ENCODE measurements around the gene MAPK6. TPM values are rescaled to one million over a fixed set of nuclear protein-coding genes. Genes with fewer than 3 reads are reported as not detected.

The MAPK6 gene
- total RNA-seq, 1 donor from 2014 or later = 77.8 TPM

DNA sequence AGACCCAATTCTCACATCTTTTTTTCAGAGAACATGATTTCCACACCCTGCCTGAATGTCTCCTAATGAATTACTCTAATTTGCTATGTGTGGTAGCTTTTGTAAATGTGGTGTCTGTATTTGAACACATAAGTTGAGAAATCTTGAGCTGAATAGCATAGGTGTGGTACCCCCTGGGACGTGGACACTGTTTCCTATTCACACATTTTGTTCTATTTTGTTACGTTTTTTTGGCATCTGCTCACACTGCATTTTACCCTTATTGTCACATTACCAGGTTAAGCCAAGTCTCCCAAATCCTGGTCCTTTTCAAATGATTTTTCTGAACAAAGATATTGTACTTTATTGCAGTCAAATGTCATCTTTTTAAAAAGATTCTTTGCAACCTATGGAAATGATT, 6.8 kb upstream of the MAPK6 start:
- Mint-ChIP-seq H3K4me1 (peaks cover 15% of the 10 kb centered on the region), H3K36me3 (ENCODE audit: low read depth) (no peaks in the 10 kb centered on the region), H3K27ac (ENCODE audit: unreplicated experiment) (no peak overlapping the region), H3K27me3 (ENCODE audit: low read depth) (no peaks in the 10 kb centered on the region), H3K4me3 (no peak overlapping the region), H3K9me3 (no peaks in the 10 kb centered on the region)
- TF ChIP-seq, protein P1, sequence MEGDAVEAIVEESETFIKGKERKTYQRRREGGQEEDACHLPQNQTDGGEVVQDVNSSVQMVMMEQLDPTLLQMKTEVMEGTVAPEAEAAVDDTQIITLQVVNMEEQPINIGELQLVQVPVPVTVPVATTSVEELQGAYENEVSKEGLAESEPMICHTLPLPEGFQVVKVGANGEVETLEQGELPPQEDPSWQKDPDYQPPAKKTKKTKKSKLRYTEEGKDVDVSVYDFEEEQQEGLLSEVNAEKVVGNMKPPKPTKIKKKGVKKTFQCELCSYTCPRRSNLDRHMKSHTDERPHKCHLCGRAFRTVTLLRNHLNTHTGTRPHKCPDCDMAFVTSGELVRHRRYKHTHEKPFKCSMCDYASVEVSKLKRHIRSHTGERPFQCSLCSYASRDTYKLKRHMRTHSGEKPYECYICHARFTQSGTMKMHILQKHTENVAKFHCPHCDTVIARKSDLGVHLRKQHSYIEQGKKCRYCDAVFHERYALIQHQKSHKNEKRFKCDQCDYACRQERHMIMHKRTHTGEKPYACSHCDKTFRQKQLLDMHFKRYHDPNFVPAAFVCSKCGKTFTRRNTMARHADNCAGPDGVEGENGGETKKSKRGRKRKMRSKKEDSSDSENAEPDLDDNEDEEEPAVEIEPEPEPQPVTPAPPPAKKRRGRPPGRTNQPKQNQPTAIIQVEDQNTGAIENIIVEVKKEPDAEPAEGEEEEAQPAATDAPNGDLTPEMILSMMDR (conservative IDR thresholded peaks at IDR 0.05) = no peak
- DNase-seq (ENCODE audit: low read depth, low spot score) = no peak

DNA sequence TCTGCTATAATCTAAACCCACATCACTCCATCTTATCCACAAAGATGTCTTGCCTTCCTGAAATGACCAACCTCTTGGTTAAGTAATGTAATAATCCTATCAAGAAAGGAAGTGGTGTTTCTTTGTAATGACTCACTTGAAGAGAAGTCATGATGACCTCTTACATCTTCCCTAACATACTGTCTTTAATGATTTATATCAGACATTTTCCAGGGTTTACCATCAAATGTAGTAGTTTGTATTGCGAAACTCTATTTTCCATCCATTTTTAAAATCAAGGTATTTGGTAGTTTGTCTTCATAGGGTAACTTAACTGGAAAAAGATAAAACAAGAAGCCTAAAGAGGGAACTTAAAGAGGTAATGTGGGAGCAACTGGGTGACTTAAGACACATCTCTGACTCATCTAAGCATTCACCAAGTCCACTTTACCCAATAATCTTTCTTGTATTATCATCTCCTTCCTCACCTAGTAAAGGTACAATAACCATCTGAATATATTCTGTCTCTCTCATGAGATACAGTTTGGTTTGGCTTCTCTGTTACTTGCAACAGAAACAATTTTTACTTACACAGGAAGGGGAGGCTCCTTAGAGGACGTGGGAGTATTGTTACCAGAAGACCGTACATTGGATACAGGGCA, 5.7 kb upstream of the MAPK6 start:
- Mint-ChIP-seq H3K27ac (ENCODE audit: unreplicated experiment) (no peak overlapping the region), H3K9me3 (no peaks in the 10 kb centered on the region), H3K27me3 (ENCODE audit: low read depth) (no peaks in the 10 kb centered on the region), H3K4me3 (no peak overlapping the region), H3K4me1 (peaks cover 19% of the 10 kb centered on the region), H3K36me3 (ENCODE audit: low read depth) (no peaks in the 10 kb centered on the region)
- no peak for DNase-seq (ENCODE audit: low read depth, low spot score)
- TF ChIP-seq, protein P1 (conservative IDR thresholded peaks at IDR 0.05) = no peak

DNA sequence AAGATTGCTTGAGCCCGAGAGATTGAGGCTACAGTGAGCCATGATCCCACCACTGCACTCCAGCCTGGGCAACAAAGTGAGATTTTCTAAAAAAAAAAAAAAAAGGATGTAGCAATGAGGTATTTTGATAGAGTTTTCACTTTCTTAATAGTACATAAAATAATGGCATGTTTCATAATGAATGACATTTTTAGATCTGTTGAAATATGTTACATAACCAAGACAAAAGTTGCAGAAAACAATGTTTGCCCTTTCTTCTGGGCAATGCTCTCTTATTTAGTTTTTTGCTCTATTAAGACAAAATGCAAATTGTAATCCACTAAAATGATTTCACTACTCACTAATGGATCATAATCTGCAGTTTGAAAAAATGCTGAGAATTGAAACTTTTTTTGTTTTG, 4.4 kb upstream of the MAPK6 start:
- no peaks in the 10 kb centered on the region for H3K36me3 Mint-ChIP-seq (ENCODE audit: low read depth)
- H3K9me3 Mint-ChIP-seq = no peaks in the 10 kb centered on the region
- TF ChIP-seq, protein P1 (conservative IDR thresholded peaks at IDR 0.05) = no peak

DNA sequence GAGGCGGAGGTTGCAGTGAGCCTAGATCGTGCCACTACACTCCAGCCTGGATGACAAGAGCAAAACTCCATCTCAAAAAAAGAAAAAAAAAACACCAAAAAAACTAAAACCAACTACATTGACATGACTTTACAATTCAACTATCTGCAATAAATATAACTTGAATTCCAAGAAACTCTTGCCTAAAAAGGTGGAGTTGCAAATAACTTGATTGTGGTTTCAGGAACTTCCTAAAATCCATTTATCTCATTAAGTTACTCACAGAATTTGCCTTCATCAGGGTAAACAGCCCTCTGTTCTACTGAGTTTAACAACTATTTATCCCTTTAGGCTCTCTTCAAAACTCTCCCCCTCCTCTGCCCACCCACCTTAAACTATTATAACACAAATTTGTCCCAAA, 2.7 kb upstream of the MAPK6 start:
- H3K27ac Mint-ChIP-seq (ENCODE audit: unreplicated experiment) = no peak overlapping the region
- no peaks in the 10 kb centered on the region for H3K36me3 Mint-ChIP-seq (ENCODE audit: low read depth)
- H3K4me1 Mint-ChIP-seq = peaks cover 36% of the 10 kb centered on the region
- TF ChIP-seq, protein P1 (conservative IDR thresholded peaks at IDR 0.05) = no peak
- no peaks in the 10 kb centered on the region for H3K9me3 Mint-ChIP-seq
- no peaks in the 10 kb centered on the region for H3K27me3 Mint-ChIP-seq (ENCODE audit: low read depth)
- DNase-seq (ENCODE audit: low read depth, low spot score) = no peak
- H3K4me3 Mint-ChIP-seq = peak overlapping the region; percentile 64

More for the DNA sequence above, 4.4 kb upstream of the MAPK6 start:
- H3K4me1 Mint-ChIP-seq = peaks cover 20% of the 10 kb centered on the region
- H3K27ac Mint-ChIP-seq (ENCODE audit: unreplicated experiment) = no peak overlapping the region
- no peak for DNase-seq (ENCODE audit: low read depth, low spot score)
- no peaks in the 10 kb centered on the region for H3K27me3 Mint-ChIP-seq (ENCODE audit: low read depth)
- H3K4me3 Mint-ChIP-seq = no peak overlapping the region

DNA sequence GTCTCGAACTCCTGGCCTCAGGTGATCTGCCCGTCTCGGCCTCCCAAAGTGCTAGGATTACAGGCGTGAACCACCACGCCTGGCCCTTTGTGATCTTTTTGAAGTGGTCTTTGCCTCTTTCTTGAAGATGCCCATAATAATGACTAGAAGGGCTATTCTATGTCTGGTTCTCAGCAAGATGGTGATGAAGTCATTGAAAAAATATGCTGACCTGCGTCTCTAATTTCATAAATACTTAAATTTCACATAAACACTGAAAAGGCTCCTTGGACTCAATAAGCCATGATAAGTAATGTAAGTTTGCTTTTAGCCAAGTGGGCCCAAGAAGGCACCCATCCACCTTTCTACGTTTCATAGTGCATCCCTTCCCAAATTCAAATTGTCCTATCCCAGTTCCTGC, 775 bp upstream of the MAPK6 start:
- Mint-ChIP-seq H3K36me3 (ENCODE audit: low read depth) (no peaks in the 10 kb centered on the region), H3K27me3 (ENCODE audit: low read depth) (no peaks in the 10 kb centered on the region), H3K9me3 (no peaks in the 10 kb centered on the region), H3K4me3 (peak overlapping the region; percentile 95), H3K4me1 (peaks cover 42% of the 10 kb centered on the region), H3K27ac (ENCODE audit: unreplicated experiment) (peak overlapping the region; percentile 37)
- TF ChIP-seq, protein P1 (conservative IDR thresholded peaks at IDR 0.05) = no peak
- no peak for DNase-seq (ENCODE audit: low read depth, low spot score)
